DMS79 treated with DMSO at 0.1 percent for 48 hours (cell line): Measurements from ENCODE around the gene FRRS1.

Experiments
- DNase-seq: peaks from one replicate; lab custom pipeline; 2025; lab: John Stamatoyannopoulos, UW

The FRRS1 gene

GRCh38 chr1:99676876-99677275, 89.6 kb downstream of the FRRS1 start:
- DNase-seq, result no peak

GRCh38 chr1:99675994-99676393, 90.4 kb downstream of the FRRS1 start:
- no peak for DNase-seq

- DNase-seq, result no peak
Measured at GRCh38 chr1:99675292-99675691, 91.1 kb downstream of the FRRS1 start.

- no peak for DNase-seq
Measured at GRCh38 chr1:99674115-99675064, 92.0 kb downstream of the FRRS1 start.

- DNase-seq, result no peak
Measured at GRCh38 chr1:99673315-99673714, 93.1 kb downstream of the FRRS1 start.

- peak; percentile 61 for DNase-seq
Measured at GRCh38 chr1:99672530-99673213, 93.8 kb downstream of the FRRS1 start.

- DNase-seq, result peak; percentile 61
Measured at GRCh38 chr1:99672038-99672437, 94.4 kb downstream of the FRRS1 start.

- DNase-seq, result no peak
Measured at GRCh38 chr1:99670583-99670982, 95.9 kb downstream of the FRRS1 start.

- DNase-seq, result no peak
Measured at GRCh38 chr1:99669821-99670220, 96.6 kb downstream of the FRRS1 start.

GRCh38 chr1:99669376-99669775, 97.1 kb downstream of the FRRS1 start:
- peak; percentile 85 for DNase-seq

GRCh38 chr1:99665212-99665611, 101.2 kb downstream of the FRRS1 start:
- no peak for DNase-seq

GRCh38 chr1:99663501-99663900, 102.9 kb downstream of the FRRS1 start:
- DNase-seq, result no peak

- DNase-seq, result no peak
Measured at GRCh38 chr1:99662539-99663080, 103.8 kb downstream of the FRRS1 start.

GRCh38 chr1:99661780-99662179, 104.7 kb downstream of the FRRS1 start:
- no peak for DNase-seq

- DNase-seq, result no peak
Measured at GRCh38 chr1:99660496-99660895, 105.9 kb downstream of the FRRS1 start.

GRCh38 chr1:99659755-99660210, 106.7 kb downstream of the FRRS1 start:
- DNase-seq, result peak; percentile 79
